Gastroesophageal sphincter (tissue), 3 donors: ENCODE measurements around the gene ERMP1.

Experiments used
- POLR2A ChIP-seq, 2 donors: fragments of 450-650 bp; IDR thresholded peaks; one replicate each; pipeline ENCODE4 v1.6.1; 2017; ENCODE audit warnings: antibody characterized with exemption in 2 of 2, mild to moderate bottlenecking in 2 of 2, moderate library complexity in 1 of 2
- POLR2AphosphoS5 ChIP-seq: sonication (generic); formaldehyde crosslinking; IDR thresholded peaks from one replicate; pipeline ENCODE4 v1.6.1; 2017; ENCODE audit warnings: antibody characterized with exemption
- TF ChIP-seq, protein P1 (sequence below), 4 experiments: fragments of 200-600 bp in 2 of 4; fragments of 450-650 bp in 2 of 4; sonication (generic) in 1 of 4; IDR thresholded peaks; one replicate each; pipeline ENCODE4 v1.5.1; 2017 to 2019; ENCODE audit warnings: antibody characterized with exemption in 4 of 4, mild to moderate bottlenecking in 2 of 4, moderate library complexity in 2 of 4

DNA sequence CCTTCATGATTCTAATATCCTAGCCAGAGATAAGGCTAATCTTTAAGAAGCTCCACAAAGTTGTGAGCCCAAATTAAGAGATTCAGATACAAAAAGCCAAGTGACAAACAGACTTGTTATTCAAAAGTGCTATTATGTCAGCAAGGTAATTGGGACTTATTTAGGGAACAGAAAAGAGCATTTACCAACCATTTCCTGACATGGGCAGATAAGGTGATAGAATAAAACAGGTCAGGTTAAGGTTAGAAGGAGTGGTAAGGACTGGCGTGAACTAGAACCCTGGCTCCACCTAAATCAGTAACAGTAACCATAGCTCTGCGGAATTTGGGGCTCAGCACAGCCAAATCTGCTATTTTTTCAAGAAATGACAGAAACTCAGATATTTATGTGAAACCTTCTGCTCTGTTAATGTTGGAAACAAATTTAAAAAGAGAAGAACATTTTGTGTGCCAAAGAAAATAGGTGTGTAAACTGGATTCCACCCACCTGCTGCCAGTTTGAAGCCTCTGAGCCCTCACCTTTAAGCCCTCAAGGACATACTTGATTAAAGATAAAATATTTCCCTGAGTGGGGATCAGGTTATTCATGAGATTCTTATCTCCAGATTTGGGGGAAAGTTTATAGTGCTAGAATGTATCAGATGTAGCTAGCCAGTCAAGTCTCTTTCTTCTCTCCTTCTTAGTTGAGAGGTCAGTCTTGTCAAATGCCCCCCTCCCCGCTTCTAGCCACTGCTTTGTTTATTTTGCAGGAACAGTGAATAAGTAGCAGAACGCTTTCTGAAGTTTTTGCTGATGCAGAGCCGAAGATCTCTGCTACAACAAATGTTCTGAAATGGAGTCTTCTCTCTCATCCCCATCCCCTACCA is 10.2 kb upstream of the ERMP1 start:
- TF ChIP-seq, protein P1, sequence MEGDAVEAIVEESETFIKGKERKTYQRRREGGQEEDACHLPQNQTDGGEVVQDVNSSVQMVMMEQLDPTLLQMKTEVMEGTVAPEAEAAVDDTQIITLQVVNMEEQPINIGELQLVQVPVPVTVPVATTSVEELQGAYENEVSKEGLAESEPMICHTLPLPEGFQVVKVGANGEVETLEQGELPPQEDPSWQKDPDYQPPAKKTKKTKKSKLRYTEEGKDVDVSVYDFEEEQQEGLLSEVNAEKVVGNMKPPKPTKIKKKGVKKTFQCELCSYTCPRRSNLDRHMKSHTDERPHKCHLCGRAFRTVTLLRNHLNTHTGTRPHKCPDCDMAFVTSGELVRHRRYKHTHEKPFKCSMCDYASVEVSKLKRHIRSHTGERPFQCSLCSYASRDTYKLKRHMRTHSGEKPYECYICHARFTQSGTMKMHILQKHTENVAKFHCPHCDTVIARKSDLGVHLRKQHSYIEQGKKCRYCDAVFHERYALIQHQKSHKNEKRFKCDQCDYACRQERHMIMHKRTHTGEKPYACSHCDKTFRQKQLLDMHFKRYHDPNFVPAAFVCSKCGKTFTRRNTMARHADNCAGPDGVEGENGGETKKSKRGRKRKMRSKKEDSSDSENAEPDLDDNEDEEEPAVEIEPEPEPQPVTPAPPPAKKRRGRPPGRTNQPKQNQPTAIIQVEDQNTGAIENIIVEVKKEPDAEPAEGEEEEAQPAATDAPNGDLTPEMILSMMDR (IDR thresholded peaks at IDR 0.05) = no peak
- TF ChIP-seq POLR2AphosphoS5 (no peak), POLR2A (IDR thresholded peaks at IDR 0.05) (no peak)
